Common myeloid progenitor, CD34-positive (primary cell): Measurements from ENCODE around the gene RERE.

Experiments used
- CTCF ChIA-PET: fragments of 350-600 bp; sonication (Branson Sonifier 250); formaldehyde crosslinking; loops from one replicate; lab custom pipeline; 2021; ENCODE audit warnings: antibody characterized with exemption; lab: Charles Lee
- POLR2A ChIA-PET: fragments of 350-600 bp; sonication (Branson Sonifier 250); formaldehyde crosslinking; loops from one replicate; lab custom pipeline; 2021; ENCODE audit warnings: antibody characterized with exemption; lab: Charles Lee
- DNase-seq, 3 donors: peaks; one replicate each; pipeline versions ENCODE4 v3.0.0 to v3.0.0-alpha.2; 2013
- H3K27ac ChIP-seq, 2 experiments: 1 replicate in 1 of 2; 2 replicates in 1 of 2; pipeline ENCODE4 v1.7.0; 2013; ENCODE audit warnings: inconsistent platforms in 2 of 2, low read length in 2 of 2, mild to moderate bottlenecking in 2 of 2, low read depth in 1 of 2, moderate library complexity in 1 of 2; ENCODE audit not compliant: severe bottlenecking in 2 of 2, insufficient read depth in 1 of 2, poor library complexity in 1 of 2
- H3K27me3 ChIP-seq, 5 experiments: replicated peaks in 2 of 5; 1 replicate in 3 of 5; 2 replicates in 2 of 5; pipeline versions ENCODE4 v1.6.1 to v1.7.0; 2013; ENCODE audit warnings: low read length in 4 of 5, mild to moderate bottlenecking in 2 of 5, moderate library complexity in 2 of 5, inconsistent platforms in 1 of 5; ENCODE audit not compliant: insufficient read depth in 5 of 5, control insufficient read depth in 4 of 5
- H3K36me3 ChIP-seq, 4 experiments: 1 replicate in 2 of 4; 2 replicates in 2 of 4; pipeline versions ENCODE4 v1.6.1 to v1.7.0; 2013; ENCODE audit warnings: low read length in 3 of 4, control low read depth in 1 of 4, mild to moderate bottlenecking in 1 of 4; ENCODE audit not compliant: control insufficient read depth in 4 of 4, insufficient read depth in 4 of 4
- H3K4me1 ChIP-seq, 4 experiments: 1 replicate in 3 of 4; 2 replicates in 1 of 4; pipeline versions ENCODE4 v1.6.1 to v1.7.1; 2013; ENCODE audit warnings: low read length in 3 of 4, mild to moderate bottlenecking in 3 of 4, control low read depth in 1 of 4, inconsistent platforms in 1 of 4, moderate library complexity in 1 of 4; ENCODE audit not compliant: control insufficient read depth in 4 of 4, insufficient read depth in 4 of 4; ENCODE audit errors: control extremely low read depth in 1 of 4
- H3K4me3 ChIP-seq, 7 experiments: 1 replicate in 4 of 7; 2 replicates in 3 of 7; pipeline versions ENCODE4 v1.5.1 to v1.7.0; 2013; ENCODE audit warnings: mild to moderate bottlenecking in 7 of 7, low read length in 6 of 7, moderate library complexity in 6 of 7, inconsistent platforms in 2 of 7, low read depth in 2 of 7, control low read depth in 1 of 7; ENCODE audit not compliant: insufficient read depth in 4 of 7, control insufficient read depth in 1 of 7; ENCODE audit errors: extremely low read depth in 1 of 7
- H3K9me3 ChIP-seq, 5 experiments: 1 replicate in 4 of 5; 2 replicates in 1 of 5; pipeline versions ENCODE4 v1.6.1 to v1.7.1; 2013; ENCODE audit warnings: low read length in 4 of 5, mild to moderate bottlenecking in 2 of 5, inconsistent platforms in 1 of 5, low read depth in 1 of 5, moderate library complexity in 1 of 5; ENCODE audit not compliant: control insufficient read depth in 4 of 5, insufficient read depth in 2 of 5; ENCODE audit errors: control extremely low read depth in 1 of 5
- WGBS: methylation state at CpG from one replicate; pipeline ENCODE4 v1.1.5; 2013; ENCODE audit not compliant: insufficient coverage; 5-methylcytosine and 5-hydroxymethylcytosine counted together

The RERE gene

GRCh38 chr1:8580566-8580965 is 236.9 kb downstream of the RERE start:
- 95% methylated on average over 3 of the region's 4 CpGs for WGBS
- ChIA-PET POLR2A (no interaction called here), CTCF (interaction anchor here (1.6 kb wide), 1 partner anchor 19 kb away, joined by 7 read pairs; no protein-coding TSS in a partner anchor)
- Histone ChIP-seq H3K4me1 (no peaks in the 10 kb centered on the region), H3K36me3 (peaks cover 0 to 5% (median 3%) of the 10 kb centered on the region in 4 experiments), H3K4me3 (no peak overlapping the region), H3K27me3 (no peaks in the 10 kb centered on the region), H3K27ac (no peak overlapping the region), H3K9me3 (no peaks in the 10 kb centered on the region)
- no peak for DNase-seq

- ChIA-PET CTCF (interaction anchor here (0.8 to 2.1 kb wide), 5 partner anchors 8 to 92 kb away, joined by 3 to 8 read pairs (median 4); no protein-coding TSS in a partner anchor), POLR2A (no interaction called here)
- H3K4me1 ChIP-seq = no peaks in the 10 kb centered on the region
- H3K27me3 ChIP-seq = no peaks in the 10 kb centered on the region
- H3K4me3 ChIP-seq = no peak overlapping the region
- DNase-seq = no peak
- no peaks in the 10 kb centered on the region for H3K9me3 ChIP-seq
- H3K36me3 ChIP-seq = peaks cover 0 to 5% (median 3%) of the 10 kb centered on the region in 4 experiments
- 100% methylated on average over 3 of the region's 5 CpGs for WGBS
- H3K27ac ChIP-seq = no peak overlapping the region
These were observed 238.5 kb downstream of the RERE start for GRCh38 chr1:8578936-8579335.

GRCh38 chr1:8578132-8578877 is 239.1 kb downstream of the RERE start:
- H3K27ac ChIP-seq = no peak overlapping the region
- no peaks in the 10 kb centered on the region for H3K4me1 ChIP-seq
- ChIA-PET POLR2A (no interaction called here), CTCF (interaction anchor here (0.8 to 2.1 kb wide), 6 partner anchors 7 to 164 kb away, joined by 3 to 8 read pairs (median 4); no protein-coding TSS in a partner anchor)
- DNase-seq = no peak
- peaks cover 0 to 5% (median 3%) of the 10 kb centered on the region in 4 experiments for H3K36me3 ChIP-seq
- 100% methylated on average over 1 of the region's 2 CpGs for WGBS
- H3K9me3 ChIP-seq = no peaks in the 10 kb centered on the region
- no peak overlapping the region for H3K4me3 ChIP-seq
- no peaks in the 10 kb centered on the region for H3K27me3 ChIP-seq

GRCh38 chr1:8574985-8575384 is 242.5 kb downstream of the RERE start:
- no peak for DNase-seq
- Histone ChIP-seq H3K4me1 (peaks cover 0 to 18% (median 9%) of the 10 kb centered on the region in 4 experiments), H3K4me3 (no peak overlapping the region), H3K27ac (no peak overlapping the region), H3K36me3 (peaks cover 0 to 5% (median 2%) of the 10 kb centered on the region in 4 experiments), H3K27me3 (no peaks in the 10 kb centered on the region), H3K9me3 (no peaks in the 10 kb centered on the region)
- POLR2A ChIA-PET = no interaction called here
- CTCF ChIA-PET = interaction anchor here (0.6 to 1.7 kb wide), 4 partner anchors 9 to 112 kb away, joined by 3 to 7 read pairs (median 3); no protein-coding TSS in a partner anchor
- no CpG with 5 or more reads among the region's 5 CpGs for WGBS

GRCh38 chr1:8572106-8572505 is 245.3 kb downstream of the RERE start:
- no peak for DNase-seq
- Histone ChIP-seq H3K27me3 (no peaks in the 10 kb centered on the region), H3K4me3 (peak overlapping the region in 1 of 7 experiments; percentile 30), H3K36me3 (peaks cover 0 to 8% (median 0%) of the 10 kb centered on the region in 4 experiments), H3K27ac (peak overlapping the region in 1 of 2 experiments; percentile 70), H3K9me3 (no peaks in the 10 kb centered on the region), H3K4me1 (peaks cover 0 to 18% (median 9%) of the 10 kb centered on the region in 4 experiments)
- no CpG with 5 or more reads among the region's 1 CpG for WGBS
- ChIA-PET CTCF (interaction anchor here (1.2 to 4.8 kb wide), 4 partner anchors 11 to 96 kb away, joined by 3 to 27 read pairs (median 12); no protein-coding TSS in a partner anchor), POLR2A (no interaction called here)

GRCh38 chr1:8571200-8571984 is 246.0 kb downstream of the RERE start:
- Histone ChIP-seq H3K27me3 (no peaks in the 10 kb centered on the region), H3K36me3 (peaks cover 0 to 8% (median 0%) of the 10 kb centered on the region in 4 experiments), H3K27ac (peak overlapping the region; percentile 30 to 70), H3K9me3 (no peaks in the 10 kb centered on the region), H3K4me1 (peaks cover 0 to 18% (median 9%) of the 10 kb centered on the region in 4 experiments), H3K4me3 (peak overlapping the region in 1 of 7 experiments; percentile 30)
- DNase-seq = peak; percentile 55 to 75 (median 68)
- WGBS = 0% methylated on average over 1 of the region's 5 CpGs
- ChIA-PET CTCF (interaction anchor here (0.8 to 4.8 kb wide), 19 partner anchors 8 to 590 kb away, joined by 3 to 27 read pairs (median 4); no protein-coding TSS in a partner anchor), POLR2A (no interaction called here)
